HL-60/S4 treated with retinoic acid at 250 ng/mL for 4 days and 3 days (cell line): ENCODE measurements around the gene TAS2R13.

Experiments used
- in situ Hi-C: fragments of 300-500 bp; cut with MboI; formaldehyde crosslinking; loops from 2 replicates; pipeline ENCODE4 v1.7.0; 2022; ENCODE audit warnings: low sequenced_read_pairs

Gene TAS2R13, protein sequence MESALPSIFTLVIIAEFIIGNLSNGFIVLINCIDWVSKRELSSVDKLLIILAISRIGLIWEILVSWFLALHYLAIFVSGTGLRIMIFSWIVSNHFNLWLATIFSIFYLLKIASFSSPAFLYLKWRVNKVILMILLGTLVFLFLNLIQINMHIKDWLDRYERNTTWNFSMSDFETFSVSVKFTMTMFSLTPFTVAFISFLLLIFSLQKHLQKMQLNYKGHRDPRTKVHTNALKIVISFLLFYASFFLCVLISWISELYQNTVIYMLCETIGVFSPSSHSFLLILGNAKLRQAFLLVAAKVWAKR

GRCh38 chr12:10909462-10909861, at the start of gene TAS2R13:
Gene TAS2R13, minus strand, starts transcription at chr12:10909562. Its CDS starts 264 bp downstream, at chr12:10909298.
- in situ Hi-C loops, result no loop called here

DNA sequence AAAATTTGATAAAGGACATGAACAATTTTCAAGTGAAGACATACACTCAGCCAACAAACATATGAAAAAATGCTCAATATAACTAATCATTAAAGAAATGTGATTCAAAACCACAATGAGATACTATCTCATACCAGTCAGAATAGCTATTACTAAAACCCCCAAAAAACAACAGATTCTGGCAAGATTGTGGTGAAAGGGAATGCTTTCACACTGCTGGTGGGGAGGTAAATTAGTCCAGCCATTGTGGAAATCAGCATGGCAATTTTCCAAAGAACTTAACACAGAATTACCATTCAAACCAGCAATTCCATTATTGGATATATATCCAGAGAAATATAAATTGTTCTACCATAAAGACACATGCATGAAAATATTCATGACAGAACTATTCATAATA, 48.4 kb upstream of the TAS2R13 start:
- in situ Hi-C loops, result no loop called here

- in situ Hi-C loops, result no loop called here
Measured at GRCh38 chr12:10956085-10956484, 46.7 kb upstream of the TAS2R13 start.

- in situ Hi-C loops, result no loop called here
Measured at GRCh38 chr12:10952645-10953044, 43.3 kb upstream of the TAS2R13 start.

DNA sequence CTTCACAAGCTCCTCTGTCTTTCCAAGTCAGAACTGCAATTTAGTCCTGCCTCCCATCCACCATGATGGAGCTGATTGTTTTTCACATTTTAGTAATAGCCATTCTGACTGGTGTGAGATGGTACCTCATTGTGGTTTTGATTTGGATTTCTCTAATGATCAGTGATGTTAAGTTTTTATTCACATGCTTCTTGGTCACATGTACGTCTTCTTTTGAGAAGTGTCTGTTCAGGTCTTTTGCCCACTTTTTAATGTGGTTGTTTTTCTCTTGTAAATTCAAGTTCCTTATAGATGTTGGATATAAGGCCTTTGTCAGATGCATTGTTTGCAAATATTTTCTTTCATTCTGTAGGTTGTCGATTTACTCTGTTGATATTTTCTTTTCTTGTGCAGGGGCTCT, 33.8 kb upstream of the TAS2R13 start:
- in situ Hi-C loops, result no loop called here

- in situ Hi-C loops, result no loop called here
Measured at GRCh38 chr12:10941916-10942607, 32.7 kb upstream of the TAS2R13 start.

DNA sequence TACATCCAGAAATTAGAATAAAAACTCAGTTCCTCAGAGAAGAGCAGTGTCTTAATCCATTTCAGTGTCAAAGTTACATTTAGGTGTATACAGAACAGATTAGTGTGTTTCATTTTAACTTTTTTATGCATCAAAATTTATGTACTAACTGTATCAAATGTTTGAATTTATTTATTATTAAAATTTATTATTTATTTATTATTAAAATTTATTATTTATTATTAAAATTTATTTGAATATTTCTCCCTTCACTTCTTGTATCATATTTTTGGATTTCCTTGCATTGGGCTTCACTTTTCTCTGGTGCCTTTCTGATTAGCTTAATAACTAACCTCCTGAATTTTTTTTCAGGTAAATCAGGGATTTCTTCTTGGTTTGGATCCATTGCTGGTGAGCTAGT, 32.0 kb upstream of the TAS2R13 start:
- in situ Hi-C loops, result no loop called here

- in situ Hi-C loops, result no loop called here
Measured at GRCh38 chr12:10940389-10940788, 31.0 kb upstream of the TAS2R13 start.

DNA sequence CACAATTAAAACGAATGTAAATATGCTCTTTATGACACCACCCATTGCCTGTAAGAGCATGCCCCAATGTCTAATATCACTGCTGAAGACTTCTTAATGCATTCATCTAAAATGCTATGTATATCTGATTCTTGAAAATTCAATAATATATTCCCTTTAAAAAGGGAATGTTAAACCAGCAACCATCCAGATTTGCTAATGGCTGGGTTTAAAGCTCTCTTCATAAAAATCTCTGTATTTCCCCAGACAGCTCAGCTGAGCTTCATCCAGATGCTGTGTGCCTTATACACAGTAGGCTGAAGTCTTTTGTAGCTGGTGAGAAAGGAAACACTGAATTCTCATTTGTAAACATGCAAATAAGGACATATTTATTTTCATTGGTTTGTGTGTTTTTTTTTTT, 29.8 kb upstream of the TAS2R13 start, which contains the start of gene TAS2R14:
Gene TAS2R14, minus strand, starts transcription at position 101 of the 400 bp plus-strand sequence. Its CDS starts 56 bp downstream, at position 45.
- in situ Hi-C loops, result no loop called here

DNA sequence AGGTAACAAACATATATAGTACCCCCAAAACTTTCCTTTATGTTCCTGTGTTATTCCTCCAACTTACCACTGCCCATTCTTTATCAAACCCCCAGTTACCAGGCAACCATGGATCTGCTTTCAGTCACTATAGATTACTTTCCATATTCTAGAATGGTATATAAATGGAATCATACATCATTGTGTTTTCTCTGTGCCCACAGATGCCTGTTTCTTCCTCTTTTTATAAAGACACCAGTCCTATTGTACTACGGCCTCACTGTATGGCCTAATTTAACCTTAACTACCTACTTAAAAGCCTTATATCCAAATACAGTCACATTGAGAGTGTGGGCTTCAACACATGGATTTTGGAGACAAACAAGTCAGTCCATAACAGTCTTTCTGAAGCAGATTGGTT, 27.1 kb upstream of the TAS2R13 start:
- in situ Hi-C loops, result no loop called here

DNA sequence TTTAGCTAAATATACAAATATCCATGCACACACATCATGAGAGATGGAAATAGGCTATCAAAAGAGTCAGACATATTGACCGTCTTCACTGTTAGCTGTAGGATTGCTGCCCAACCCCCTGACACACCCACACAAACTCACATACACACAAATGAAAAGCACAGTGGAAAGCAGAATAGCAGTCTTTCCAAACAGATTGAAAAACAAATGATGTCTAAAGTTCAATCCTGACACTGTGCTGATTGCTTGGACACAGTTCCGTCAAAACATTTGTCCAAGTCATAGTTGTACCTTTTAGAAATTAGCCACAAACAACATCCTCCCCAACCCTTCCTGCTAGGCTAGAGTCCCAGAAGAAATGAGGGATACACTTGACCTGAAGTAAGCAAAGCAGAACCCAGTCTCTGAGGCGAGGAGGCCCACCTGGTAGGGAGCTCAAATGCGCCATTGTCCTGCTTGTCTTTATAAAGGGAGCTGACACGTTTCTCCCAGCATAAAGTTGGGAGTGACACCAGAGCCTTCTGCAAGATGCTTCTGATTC, 19.5 kb upstream of the TAS2R13 start, which contains the start of gene PRH2:
Gene PRH2, plus strand, starts transcription at position 491 of the 541 bp plus-strand sequence. Its CDS starts 38 bp downstream, at position 529.
- in situ Hi-C loops, result no loop called here

- in situ Hi-C loops, result no loop called here
Measured at GRCh38 chr12:10926269-10926668, 16.9 kb upstream of the TAS2R13 start.

- in situ Hi-C loops, result no loop called here
Measured at GRCh38 chr12:10919809-10920208, 10.4 kb upstream of the TAS2R13 start.

DNA sequence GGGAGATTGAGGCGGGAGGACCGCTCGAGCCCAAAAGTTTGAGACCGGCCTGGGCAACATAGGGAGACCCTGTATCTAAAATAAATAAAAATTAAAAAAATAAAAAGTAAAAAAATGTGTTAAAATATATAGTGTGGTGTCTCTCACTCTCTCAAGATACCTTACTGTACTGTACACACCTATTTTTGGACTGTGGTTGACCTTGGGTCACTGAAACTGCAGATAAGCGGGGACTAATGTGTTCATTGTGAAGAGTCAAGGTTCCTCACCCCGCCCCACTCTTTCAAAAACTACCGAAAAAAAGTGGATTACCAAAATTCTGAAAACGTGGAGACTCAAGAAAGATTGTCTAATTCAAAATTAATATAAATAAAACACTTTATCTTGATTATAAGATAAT, 1.0 kb upstream of the TAS2R13 start:
- in situ Hi-C loops, result no loop called here

DNA sequence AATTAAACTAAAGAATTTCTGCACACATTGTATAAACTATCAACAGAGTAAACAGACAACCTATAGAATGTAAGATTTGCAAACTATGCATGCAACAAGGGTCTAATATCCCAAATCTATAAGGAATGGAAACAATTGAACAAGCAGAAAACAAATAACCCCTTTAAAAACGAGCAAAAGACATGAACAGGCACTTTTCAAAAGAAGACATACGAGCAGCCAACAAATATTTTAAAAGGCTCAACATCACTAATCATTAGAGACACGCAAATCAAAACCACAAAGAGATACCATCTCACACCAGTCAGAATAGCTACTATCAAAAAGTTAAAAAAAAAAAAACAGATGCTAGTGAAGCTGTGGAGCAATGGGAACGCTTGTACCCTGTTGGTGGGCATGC, 4.7 kb downstream of the TAS2R13 start:
- in situ Hi-C loops, result no loop called here

- in situ Hi-C loops, result no loop called here
Measured at GRCh38 chr12:10901427-10901826, 7.9 kb downstream of the TAS2R13 start.

GRCh38 chr12:10900972-10901371, 8.4 kb downstream of the TAS2R13 start:
- in situ Hi-C loops, result no loop called here

DNA sequence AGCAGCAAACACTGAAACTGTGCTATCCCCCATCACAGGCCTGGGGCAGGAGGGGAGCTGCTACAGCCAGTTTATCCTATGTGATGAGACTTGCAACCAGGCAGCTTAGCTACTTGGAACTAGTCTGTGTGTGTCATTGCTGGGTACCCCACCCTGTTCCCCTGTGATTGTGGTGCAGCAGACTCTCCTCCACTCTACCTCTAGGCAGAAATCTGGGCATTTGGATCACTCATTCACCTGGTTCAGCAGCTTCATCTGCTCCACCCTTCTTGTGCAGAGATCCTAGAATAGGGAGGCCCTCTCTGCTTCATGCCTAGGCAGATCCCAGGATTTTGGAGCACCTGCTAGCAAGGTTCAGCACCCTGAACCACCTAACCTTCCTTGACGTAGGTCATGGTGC, 8.8 kb downstream of the TAS2R13 start:
- in situ Hi-C loops, result no loop called here

DNA sequence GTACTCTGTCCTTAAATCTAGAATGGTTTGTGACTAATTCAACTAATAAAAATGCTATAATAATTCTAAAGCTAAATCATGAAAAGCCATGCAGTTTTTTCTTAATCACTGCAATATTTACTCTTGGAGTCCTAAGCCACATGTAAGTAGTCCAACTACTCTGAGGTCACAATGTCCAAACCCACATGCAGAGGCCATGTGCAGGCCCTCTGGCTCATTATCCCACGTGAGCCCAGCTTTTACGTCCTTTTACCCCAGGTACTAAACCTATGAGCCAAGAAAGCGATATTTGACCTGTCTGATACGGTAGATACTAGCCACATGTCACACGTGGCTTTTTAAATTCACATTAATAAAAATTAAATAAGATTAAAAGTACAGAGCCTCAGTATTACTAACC, 12.5 kb downstream of the TAS2R13 start:
- in situ Hi-C loops, result no loop called here

- in situ Hi-C loops, result no loop called here
Measured at GRCh38 chr12:10891937-10892336, 17.4 kb downstream of the TAS2R13 start.

DNA sequence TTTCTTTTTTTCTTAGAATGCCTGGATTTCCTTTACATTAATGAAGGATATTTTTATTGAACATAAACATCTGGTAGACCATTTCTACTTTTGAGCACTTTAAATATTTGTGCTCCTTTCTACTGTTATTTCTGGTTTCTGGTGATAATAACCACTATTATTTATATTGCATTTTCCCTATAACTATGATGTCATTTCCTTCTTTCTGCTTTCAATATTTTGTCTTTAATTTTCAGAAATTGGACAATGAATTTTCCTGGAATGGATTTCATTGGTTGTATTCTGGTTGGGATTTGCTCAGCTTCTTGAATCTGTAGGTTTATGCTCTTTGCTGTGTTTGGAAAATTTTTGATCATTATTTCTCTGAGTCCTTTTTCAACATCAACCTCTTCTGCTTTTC, 20.1 kb downstream of the TAS2R13 start:
- in situ Hi-C loops, result no loop called here
